ENCODE measurements around the gene DLK2. TPM values are rescaled to one million over a fixed set of nuclear protein-coding genes. Genes with fewer than 3 reads are reported as not detected.

The DLK2 gene
- total and polyA plus RNA-seq, 2 of the 13 experiments (the other 11 are each of a cell fraction or from before 2014, with no cell fraction given): 1.2 to 3.8 TPM

DNA sequence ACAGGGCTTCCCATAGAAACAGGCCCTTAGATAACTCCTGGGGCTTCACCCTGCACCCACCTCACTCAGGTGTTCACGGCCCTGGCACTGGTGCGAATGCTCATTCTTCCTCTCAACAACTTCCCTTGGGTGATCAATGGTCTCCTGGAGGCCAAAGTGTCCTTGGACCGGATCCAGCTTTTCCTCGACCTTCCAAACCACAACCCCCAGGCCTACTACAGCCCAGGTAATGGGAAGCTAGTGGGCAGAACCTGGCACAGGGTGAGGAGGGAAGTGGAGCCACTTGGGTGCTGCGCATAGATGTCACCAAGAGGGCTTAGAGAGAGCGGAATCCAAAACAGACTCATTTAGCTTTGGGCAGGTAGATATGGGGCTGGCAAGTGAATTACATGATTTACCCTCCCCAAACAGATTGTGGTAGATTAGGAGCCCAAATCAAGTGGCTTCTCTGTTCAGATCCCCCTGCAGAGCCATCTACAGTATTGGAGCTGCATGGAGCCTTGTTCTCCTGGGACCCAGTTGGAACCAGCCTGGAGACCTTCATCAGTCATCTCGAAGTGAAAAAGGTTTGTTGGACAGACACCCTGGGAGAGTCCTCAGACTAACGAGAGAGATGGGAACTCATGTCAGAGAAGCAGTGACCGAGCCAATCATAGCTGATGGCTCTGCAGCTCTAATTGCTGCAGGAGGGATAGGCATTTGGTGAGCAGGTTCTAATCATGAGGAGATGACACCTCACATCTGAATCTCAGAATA is 19.5 kb downstream of the DLK2 start (continued):
- TF ChIP-seq, protein P1, sequence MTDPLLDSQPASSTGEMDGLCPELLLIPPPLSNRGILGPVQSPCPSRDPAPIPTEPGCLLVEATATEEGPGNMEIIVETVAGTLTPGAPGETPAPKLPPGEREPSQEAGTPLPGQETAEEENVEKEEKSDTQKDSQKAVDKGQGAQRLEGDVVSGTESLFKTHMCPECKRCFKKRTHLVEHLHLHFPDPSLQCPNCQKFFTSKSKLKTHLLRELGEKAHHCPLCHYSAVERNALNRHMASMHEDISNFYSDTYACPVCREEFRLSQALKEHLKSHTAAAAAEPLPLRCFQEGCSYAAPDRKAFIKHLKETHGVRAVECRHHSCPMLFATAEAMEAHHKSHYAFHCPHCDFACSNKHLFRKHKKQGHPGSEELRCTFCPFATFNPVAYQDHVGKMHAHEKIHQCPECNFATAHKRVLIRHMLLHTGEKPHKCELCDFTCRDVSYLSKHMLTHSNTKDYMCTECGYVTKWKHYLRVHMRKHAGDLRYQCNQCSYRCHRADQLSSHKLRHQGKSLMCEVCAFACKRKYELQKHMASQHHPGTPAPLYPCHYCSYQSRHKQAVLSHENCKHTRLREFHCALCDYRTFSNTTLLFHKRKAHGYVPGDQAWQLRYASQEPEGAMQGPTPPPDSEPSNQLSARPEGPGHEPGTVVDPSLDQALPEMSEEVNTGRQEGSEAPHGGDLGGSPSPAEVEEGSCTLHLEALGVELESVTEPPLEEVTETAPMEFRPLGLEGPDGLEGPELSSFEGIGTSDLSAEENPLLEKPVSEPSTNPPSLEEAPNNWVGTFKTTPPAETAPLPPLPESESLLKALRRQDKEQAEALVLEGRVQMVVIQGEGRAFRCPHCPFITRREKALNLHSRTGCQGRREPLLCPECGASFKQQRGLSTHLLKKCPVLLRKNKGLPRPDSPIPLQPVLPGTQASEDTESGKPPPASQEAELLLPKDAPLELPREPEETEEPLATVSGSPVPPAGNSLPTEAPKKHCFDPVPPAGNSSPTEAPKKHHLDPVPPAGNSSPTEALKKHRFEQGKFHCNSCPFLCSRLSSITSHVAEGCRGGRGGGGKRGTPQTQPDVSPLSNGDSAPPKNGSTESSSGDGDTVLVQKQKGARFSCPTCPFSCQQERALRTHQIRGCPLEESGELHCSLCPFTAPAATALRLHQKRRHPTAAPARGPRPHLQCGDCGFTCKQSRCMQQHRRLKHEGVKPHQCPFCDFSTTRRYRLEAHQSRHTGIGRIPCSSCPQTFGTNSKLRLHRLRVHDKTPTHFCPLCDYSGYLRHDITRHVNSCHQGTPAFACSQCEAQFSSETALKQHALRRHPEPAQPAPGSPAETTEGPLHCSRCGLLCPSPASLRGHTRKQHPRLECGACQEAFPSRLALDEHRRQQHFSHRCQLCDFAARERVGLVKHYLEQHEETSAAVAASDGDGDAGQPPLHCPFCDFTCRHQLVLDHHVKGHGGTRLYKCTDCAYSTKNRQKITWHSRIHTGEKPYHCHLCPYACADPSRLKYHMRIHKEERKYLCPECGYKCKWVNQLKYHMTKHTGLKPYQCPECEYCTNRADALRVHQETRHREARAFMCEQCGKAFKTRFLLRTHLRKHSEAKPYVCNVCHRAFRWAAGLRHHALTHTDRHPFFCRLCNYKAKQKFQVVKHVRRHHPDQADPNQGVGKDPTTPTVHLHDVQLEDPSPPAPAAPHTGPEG (CRISPR knock-in tag; IDR thresholded peaks at IDR 0.05): no peak
- TF ChIP-seq KDM3A (CRISPR knock-in tag; IDR thresholded peaks at IDR 0.05; ENCODE audit: low read depth) (no peak), NFYB (CRISPR knock-in tag; IDR thresholded peaks at IDR 0.05) (0 out of 2 replicates have a peak, but pooled peaks have one; percentile 4), ARID2 (CRISPR knock-in tag; IDR thresholded peaks at IDR 0.05; ENCODE audit: borderline replicate concordance) (0 out of 2 replicates have a peak, but pooled peaks have one; percentile 25), MAFG (CRISPR knock-in tag; IDR thresholded peaks at IDR 0.05) (no peak)
- TF ChIP-seq, protein P2, sequence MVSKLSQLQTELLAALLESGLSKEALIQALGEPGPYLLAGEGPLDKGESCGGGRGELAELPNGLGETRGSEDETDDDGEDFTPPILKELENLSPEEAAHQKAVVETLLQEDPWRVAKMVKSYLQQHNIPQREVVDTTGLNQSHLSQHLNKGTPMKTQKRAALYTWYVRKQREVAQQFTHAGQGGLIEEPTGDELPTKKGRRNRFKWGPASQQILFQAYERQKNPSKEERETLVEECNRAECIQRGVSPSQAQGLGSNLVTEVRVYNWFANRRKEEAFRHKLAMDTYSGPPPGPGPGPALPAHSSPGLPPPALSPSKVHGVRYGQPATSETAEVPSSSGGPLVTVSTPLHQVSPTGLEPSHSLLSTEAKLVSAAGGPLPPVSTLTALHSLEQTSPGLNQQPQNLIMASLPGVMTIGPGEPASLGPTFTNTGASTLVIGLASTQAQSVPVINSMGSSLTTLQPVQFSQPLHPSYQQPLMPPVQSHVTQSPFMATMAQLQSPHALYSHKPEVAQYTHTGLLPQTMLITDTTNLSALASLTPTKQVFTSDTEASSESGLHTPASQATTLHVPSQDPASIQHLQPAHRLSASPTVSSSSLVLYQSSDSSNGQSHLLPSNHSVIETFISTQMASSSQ (IDR thresholded peaks at IDR 0.05; ENCODE audit: low read depth): no peak
- TF ChIP-seq, protein P2 (CRISPR knock-in tag; IDR thresholded peaks at IDR 0.05; ENCODE audit: borderline replicate concordance): 0 out of 2 replicates have a peak, but pooled peaks have one; percentile 46
- TF ChIP-seq, protein P3, sequence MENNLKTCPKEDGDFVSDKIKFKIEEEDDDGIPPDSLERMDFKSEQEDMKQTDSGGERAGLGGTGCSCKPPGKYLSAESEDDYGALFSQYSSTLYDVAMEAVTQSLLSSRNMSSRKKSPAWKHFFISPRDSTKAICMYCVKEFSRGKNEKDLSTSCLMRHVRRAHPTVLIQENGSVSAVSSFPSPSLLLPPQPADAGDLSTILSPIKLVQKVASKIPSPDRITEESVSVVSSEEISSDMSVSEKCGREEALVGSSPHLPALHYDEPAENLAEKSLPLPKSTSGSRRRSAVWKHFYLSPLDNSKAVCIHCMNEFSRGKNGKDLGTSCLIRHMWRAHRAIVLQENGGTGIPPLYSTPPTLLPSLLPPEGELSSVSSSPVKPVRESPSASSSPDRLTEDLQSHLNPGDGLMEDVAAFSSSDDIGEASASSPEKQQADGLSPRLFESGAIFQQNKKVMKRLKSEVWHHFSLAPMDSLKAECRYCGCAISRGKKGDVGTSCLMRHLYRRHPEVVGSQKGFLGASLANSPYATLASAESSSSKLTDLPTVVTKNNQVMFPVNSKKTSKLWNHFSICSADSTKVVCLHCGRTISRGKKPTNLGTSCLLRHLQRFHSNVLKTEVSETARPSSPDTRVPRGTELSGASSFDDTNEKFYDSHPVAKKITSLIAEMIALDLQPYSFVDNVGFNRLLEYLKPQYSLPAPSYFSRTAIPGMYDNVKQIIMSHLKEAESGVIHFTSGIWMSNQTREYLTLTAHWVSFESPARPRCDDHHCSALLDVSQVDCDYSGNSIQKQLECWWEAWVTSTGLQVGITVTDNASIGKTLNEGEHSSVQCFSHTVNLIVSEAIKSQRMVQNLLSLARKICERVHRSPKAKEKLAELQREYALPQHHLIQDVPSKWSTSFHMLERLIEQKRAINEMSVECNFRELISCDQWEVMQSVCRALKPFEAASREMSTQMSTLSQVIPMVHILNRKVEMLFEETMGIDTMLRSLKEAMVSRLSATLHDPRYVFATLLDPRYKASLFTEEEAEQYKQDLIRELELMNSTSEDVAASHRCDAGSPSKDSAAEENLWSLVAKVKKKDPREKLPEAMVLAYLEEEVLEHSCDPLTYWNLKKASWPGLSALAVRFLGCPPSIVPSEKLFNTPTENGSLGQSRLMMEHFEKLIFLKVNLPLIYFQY (CRISPR knock-in tag; IDR thresholded peaks at IDR 0.05; ENCODE audit: borderline replicate concordance): no peak
